SH-SY5Y (cell line): ENCODE results near the gene RPL38.

ENCODE experiments used
- GATA2 ChIP-seq: IDR thresholded peaks from 2 replicates; pipeline ENCODE4 v1.6.1; 2011; ENCODE audit warnings: mild to moderate bottlenecking, low read depth, low read length
- GATA3 ChIP-seq: IDR thresholded peaks from 2 replicates; pipeline ENCODE4 v1.6.1; 2011; ENCODE audit warnings: low read depth, mild to moderate bottlenecking, low read length, moderate library complexity

Gene RPL38

GRCh38 chr17:74220946-74221818, 17.7 kb downstream of the RPL38 start:
- TF ChIP-seq GATA2 (no peak), GATA3 (no peak)

GRCh38 chr17:74222399-74222798, 18.9 kb downstream of the RPL38 start:
- no peak for TF ChIP-seq GATA3
- no peak for TF ChIP-seq GATA2

GRCh38 chr17:74223901-74224300, 20.4 kb downstream of the RPL38 start:
- TF ChIP-seq GATA2, result no peak

- no peak for TF ChIP-seq GATA2
- TF ChIP-seq GATA3, result no peak
Measured at GRCh38 chr17:74224959-74225725, 21.7 kb downstream of the RPL38 start.

- TF ChIP-seq GATA2, result no peak
- no peak for TF ChIP-seq GATA3
Measured at GRCh38 chr17:74226252-74226651, 22.8 kb downstream of the RPL38 start.

GRCh38 chr17:74227271-74228080, 24.0 kb downstream of the RPL38 start:
- TF ChIP-seq GATA3 (no peak), GATA2 (no peak)

GRCh38 chr17:74228306-74228978, 25.0 kb downstream of the RPL38 start:
- no peak for TF ChIP-seq GATA3
- TF ChIP-seq GATA2, result no peak

GRCh38 chr17:74230896-74231295, 27.4 kb downstream of the RPL38 start:
- TF ChIP-seq GATA3 (no peak), GATA2 (no peak)

GRCh38 chr17:74231928-74232907, 28.7 kb downstream of the RPL38 start:
- TF ChIP-seq GATA2 (no peak), GATA3 (no peak)

- no peak for TF ChIP-seq GATA2
- TF ChIP-seq GATA3, result no peak
Measured at GRCh38 chr17:74233937-74234336, 30.5 kb downstream of the RPL38 start.

- TF ChIP-seq GATA2 (no peak), GATA3 (no peak)
Measured at GRCh38 chr17:74234486-74234885, 31.0 kb downstream of the RPL38 start.

- TF ChIP-seq GATA3, result no peak
- TF ChIP-seq GATA2, result no peak
Measured at GRCh38 chr17:74235040-74235581, 31.6 kb downstream of the RPL38 start.
